ENCODE data around the gene PIGS.
"Not testable (repeated sequence)": the region's sequence is repeated elsewhere in the genome, so short reads cannot be mapped to it uniquely, and the experiment has no call there.

Gene PIGS

GRCh38 chr17:28571361-28572122 lies at the start of gene PIGS:
PIGS (minus strand) TSS chr17:28571524; CDS start chr17:28571496, 28 bp downstream.
- DNase-seq (ENCODE audit: low read depth in 2 of 2): peak; percentile 91 to 92

GRCh38 chr17:28620010-28620409 lies 48.7 kb upstream of the PIGS start:
- no peak for DNase-seq (ENCODE audit: low read depth in 2 of 2)

GRCh38 chr17:28618464-28618863 lies 47.1 kb upstream of the PIGS start:
- DNase-seq (ENCODE audit: low read depth in 2 of 2): no peak

GRCh38 chr17:28616281-28616680 lies 45.0 kb upstream of the PIGS start:
- DNase-seq (ENCODE audit: low read depth in 2 of 2): no peak

- no peak for DNase-seq (ENCODE audit: low read depth in 2 of 2)
These were observed 44.1 kb upstream of the PIGS start for GRCh38 chr17:28615260-28615940.

- no peak for DNase-seq (ENCODE audit: low read depth in 2 of 2)
These were observed 42.6 kb upstream of the PIGS start, which contains the start of gene RSKR for GRCh38 chr17:28613931-28614381. RSKR (minus strand) TSS chr17:28614185; CDS start chr17:28614161, 24 bp downstream.

GRCh38 chr17:28612936-28613872 lies 41.9 kb upstream of the PIGS start:
- DNase-seq (ENCODE audit: low read depth in 2 of 2): peak in 1 of 2 donors; percentile 11

- no peak for DNase-seq (ENCODE audit: low read depth in 2 of 2)
These were observed 41.2 kb upstream of the PIGS start for GRCh38 chr17:28612531-28612930.

- DNase-seq (ENCODE audit: low read depth in 2 of 2): no peak
These were observed 39.1 kb upstream of the PIGS start for GRCh38 chr17:28610376-28610775.

- DNase-seq (ENCODE audit: low read depth in 2 of 2): not testable (repeated sequence)
These were observed 32.7 kb upstream of the PIGS start for GRCh38 chr17:28604031-28604430.

- DNase-seq (ENCODE audit: low read depth in 2 of 2): peak; percentile 56 to 58
These were observed 28.2 kb upstream of the PIGS start for GRCh38 chr17:28599311-28600184.

- DNase-seq (ENCODE audit: low read depth in 2 of 2): peak; percentile 89 to 92
These were observed 27.5 kb upstream of the PIGS start, which contains the start of gene SPAG5 for GRCh38 chr17:28598799-28599310. SPAG5 (minus strand) TSS chr17:28599025; CDS start chr17:28598946, 79 bp downstream.

- DNase-seq (ENCODE audit: low read depth in 2 of 2): no peak
These were observed 27.1 kb upstream of the PIGS start for GRCh38 chr17:28598389-28598788.

GRCh38 chr17:28597606-28598383 lies 26.5 kb upstream of the PIGS start:
- DNase-seq (ENCODE audit: low read depth in 2 of 2): no peak

- no peak for DNase-seq (ENCODE audit: low read depth in 2 of 2)
These were observed 20.9 kb upstream of the PIGS start for GRCh38 chr17:28592260-28592659.

GRCh38 chr17:28585851-28586250 lies 14.5 kb upstream of the PIGS start:
- DNase-seq (ENCODE audit: low read depth in 2 of 2): no peak

GRCh38 chr17:28584434-28584833 lies 13.1 kb upstream of the PIGS start:
- DNase-seq (ENCODE audit: low read depth in 2 of 2): no peak

GRCh38 chr17:28582513-28582912 lies 11.2 kb upstream of the PIGS start:
- DNase-seq (ENCODE audit: low read depth in 2 of 2): no peak

- no peak for DNase-seq (ENCODE audit: low read depth in 2 of 2)
These were observed 9.6 kb upstream of the PIGS start for GRCh38 chr17:28580959-28581358.

- DNase-seq (ENCODE audit: low read depth in 2 of 2): peak in 1 of 2 donors; percentile 41
These were observed 8.2 kb upstream of the PIGS start for GRCh38 chr17:28579526-28579925.
